GM21381 (cell line): ENCODE measurements around the gene ERGIC3.

ENCODE experiments used
- ATAC-seq: cut with Tn5 transposase; IDR thresholded peaks from one replicate; pipeline ENCODE4 v1.9.1; 2021; ENCODE audit warnings: mild to moderate bottlenecking, moderate library complexity; ENCODE audit not compliant: unreplicated experiment

ERGIC3 gene

GRCh38 chr20:35541783-35542662, at the start of gene ERGIC3:
Gene ERGIC3 (plus strand): TSS chr20:35542078. CDS start chr20:35542098, 20 bp downstream.
- ATAC-seq: peak; percentile 93

DNA sequence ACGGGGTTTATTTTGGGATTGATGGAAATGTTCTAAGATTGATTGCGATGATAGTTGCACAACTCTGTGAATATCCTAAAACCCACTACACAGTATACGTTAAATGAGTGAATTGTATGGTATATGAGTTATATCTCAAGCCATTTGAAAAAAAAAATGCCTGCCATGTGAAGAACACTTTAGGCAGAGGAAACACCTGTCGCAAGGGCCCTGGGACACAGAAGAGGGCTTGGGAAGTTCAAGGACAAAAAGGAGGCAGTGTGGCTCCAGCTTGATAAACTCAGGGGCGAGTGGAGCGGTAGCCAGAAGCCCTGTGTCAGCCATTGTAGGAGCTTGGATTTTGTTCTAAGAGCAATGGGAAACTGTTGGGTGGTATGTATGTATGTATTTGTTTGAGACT, 49.5 kb upstream of the ERGIC3 start:
- ATAC-seq: no peak

- ATAC-seq: no peak
Measured at GRCh38 chr20:35496481-35496880, 45.4 kb upstream of the ERGIC3 start.

DNA sequence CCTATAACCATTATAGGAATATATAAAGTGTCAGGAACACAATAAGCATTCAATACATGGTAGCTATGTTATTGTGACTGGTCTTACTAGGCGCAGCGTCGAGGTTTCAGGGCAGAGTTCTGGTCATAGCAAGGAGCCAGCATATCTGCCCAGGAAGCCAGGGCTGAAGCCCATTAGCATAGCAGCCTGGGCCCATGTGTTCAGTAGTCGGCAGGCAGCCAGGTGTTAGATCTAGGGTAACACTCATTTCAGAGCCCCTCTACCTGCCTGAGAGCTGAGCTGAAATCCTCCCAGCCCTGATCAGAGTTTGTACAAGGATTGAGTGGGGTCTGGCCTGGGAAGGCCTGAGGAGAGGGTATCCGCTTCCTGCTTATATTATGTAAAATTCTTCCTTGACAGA, 44.6 kb upstream of the ERGIC3 start:
- no peak for ATAC-seq

DNA sequence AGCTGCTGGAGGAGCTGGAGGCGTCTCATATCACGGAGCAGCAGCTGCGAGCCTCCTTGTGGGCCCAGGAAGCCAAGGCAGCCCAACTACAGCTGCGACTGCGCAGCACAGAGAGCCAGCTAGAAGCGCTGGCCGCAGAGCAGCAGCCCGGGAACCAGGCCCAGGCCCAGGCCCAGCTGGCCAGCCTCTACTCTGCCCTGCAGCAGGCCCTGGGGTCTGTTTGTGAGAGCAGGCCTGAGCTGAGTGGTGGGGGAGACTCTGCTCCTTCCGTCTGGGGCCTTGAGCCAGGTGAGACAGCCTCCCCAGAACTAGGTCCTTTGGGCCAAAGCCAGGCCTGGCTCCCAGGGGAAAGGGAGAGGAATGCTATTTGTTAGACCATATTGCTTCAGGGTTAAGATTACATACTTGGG, 44.1 kb upstream of the ERGIC3 start:
- ATAC-seq: no peak

DNA sequence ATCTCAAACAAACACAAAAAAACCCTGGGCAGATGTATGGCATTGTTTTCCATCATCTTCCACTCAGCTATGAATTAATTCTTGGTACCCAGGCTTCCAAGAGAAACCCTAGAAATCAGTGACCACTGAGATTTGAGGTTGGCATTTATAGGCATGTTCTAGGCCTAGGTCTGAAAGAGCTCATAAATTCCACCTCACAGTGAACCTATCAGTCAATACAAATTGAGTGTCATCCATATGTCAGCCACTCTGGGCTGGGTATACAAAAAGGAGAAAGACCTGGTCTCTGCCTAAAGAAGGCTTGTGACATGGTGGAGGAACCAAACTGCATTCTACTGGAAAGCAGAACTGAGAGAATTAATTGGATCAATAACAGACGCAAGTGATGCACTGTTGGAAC, 42.6 kb upstream of the ERGIC3 start:
- ATAC-seq: no peak

DNA sequence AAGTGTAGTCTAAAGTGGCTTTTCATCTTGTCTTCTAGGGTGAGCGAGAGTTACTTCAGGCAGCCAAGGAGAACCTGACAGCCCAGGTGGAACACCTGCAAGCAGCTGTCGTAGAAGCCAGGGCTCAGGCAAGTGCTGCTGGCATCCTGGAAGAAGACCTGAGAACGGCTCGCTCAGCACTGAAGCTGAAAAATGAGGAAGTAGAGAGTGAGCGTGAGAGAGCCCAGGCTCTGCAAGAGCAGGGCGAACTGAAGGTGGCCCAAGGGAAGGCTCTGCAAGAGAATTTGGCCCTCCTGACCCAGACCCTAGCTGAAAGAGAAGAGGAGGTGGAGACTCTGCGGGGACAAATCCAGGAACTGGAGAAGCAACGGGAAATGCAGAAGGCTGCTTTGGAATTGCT, 39.5 kb upstream of the ERGIC3 start:
- ATAC-seq: peak; percentile 75

GRCh38 chr20:35503281-35503680, 38.6 kb upstream of the ERGIC3 start:
- ATAC-seq: no peak

GRCh38 chr20:35503841-35504561, 37.9 kb upstream of the ERGIC3 start:
- no peak for ATAC-seq

- ATAC-seq: no peak
Measured at GRCh38 chr20:35504751-35505150, 37.1 kb upstream of the ERGIC3 start.

- ATAC-seq: no peak
Measured at GRCh38 chr20:35506179-35506578, 35.7 kb upstream of the ERGIC3 start.

- no peak for ATAC-seq
Measured at GRCh38 chr20:35506872-35507638, 34.8 kb upstream of the ERGIC3 start.

- no peak for ATAC-seq
Measured at GRCh38 chr20:35508493-35509218, 33.2 kb upstream of the ERGIC3 start.

DNA sequence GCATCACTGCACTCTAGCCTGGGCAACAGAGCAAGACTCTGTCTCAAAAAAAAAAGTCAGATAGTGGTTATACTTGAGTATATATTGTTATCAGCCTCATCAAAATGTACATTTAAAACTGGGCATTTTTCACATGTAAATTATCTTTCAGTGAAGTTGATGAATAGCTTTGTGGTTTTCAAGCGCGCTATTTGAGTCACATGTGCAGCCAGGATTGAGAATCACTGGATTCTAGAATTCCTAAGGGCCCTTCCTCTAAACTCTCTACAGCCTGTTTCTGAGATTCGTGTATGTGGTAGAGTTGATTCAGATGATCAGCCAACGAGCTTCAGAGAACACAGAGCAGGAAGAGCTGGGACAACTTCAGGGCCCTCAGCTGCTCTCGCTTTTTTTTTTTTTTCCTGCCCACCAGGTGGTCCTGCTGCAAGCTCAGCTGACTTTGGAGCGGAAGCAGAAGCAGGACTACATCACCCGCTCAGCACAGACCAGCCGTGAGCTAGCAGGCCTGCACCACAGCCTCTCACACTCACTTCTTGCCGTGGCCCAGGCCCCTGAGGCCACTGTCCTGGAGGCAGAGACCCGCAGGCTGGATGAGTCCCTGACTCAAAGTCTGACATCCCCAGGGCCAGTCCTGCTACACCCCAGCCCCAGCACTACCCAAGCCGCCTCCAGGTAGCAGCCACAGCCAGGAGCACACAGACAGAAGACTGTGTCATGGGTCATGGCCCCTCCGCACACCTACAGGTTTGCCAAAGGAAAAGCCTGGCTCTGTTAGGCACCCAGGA, 30.7 kb upstream of the ERGIC3 start:
- no peak for ATAC-seq

GRCh38 chr20:35511814-35512420, 30.0 kb upstream of the ERGIC3 start:
- ATAC-seq: no peak

- ATAC-seq: no peak
Measured at GRCh38 chr20:35514371-35514932, 27.4 kb upstream of the ERGIC3 start.

GRCh38 chr20:35515341-35515740, 26.5 kb upstream of the ERGIC3 start:
- no peak for ATAC-seq

DNA sequence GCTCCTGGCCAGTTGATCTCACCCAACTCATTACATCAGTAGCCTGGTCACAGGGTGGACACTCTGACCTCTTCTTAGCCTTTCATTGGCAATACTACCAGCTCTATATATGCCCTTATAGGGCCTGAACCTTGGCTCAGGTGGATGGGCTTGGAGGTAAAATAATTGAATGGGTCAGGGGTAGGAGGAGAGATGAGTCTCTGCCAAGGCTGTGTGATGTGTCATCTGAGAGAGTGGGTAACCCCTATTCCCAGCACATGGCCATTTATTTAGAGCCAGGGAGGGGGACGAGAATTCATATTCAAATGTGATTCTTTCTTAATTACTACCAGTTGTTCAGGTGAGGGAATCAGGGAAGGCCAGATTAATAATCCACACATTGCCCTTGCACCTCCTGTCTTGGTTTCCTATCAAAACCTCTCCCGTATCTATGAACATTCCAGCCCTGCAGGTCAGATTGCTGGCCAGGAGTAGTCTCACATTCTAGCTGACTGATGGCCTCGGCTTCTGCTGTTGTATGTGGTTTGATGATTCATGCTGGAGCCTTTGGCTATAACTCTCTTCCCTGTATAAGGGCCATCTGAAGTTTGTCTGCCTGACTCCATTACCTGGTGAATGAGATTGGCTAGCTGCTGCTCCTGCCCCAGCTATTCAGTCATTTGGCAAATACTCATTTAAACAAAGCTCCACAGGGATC, 25.8 kb upstream of the ERGIC3 start:
- ATAC-seq: no peak

- ATAC-seq: no peak
Measured at GRCh38 chr20:35517125-35517524, 24.8 kb upstream of the ERGIC3 start.
